AG09309 (cell line): Measurements from ENCODE around the gene MDGA2.
"Not testable (repeated sequence)": the region's sequence is repeated elsewhere in the genome, so short reads cannot be mapped to it uniquely, and the experiment has no call there.

Experiments used
- DNase-seq: peaks from one replicate; pipeline ENCODE4 v3.0.0-alpha.2; 2010; ENCODE audit warnings: low read depth
- H3K4me3 ChIP-seq: 2 replicates; pipeline ENCODE4 v1.5.1; 2011; ENCODE audit warnings: mild to moderate bottlenecking, low read depth, low read length, moderate library complexity; ENCODE audit not compliant: control insufficient read depth
- CTCF ChIP-seq: IDR thresholded peaks from 2 replicates; pipeline ENCODE4 v1.5.1; 2011; ENCODE audit warnings: mild to moderate bottlenecking, low read depth, low read length, inconsistent platforms; ENCODE audit not compliant: insufficient read depth, control insufficient read depth; ENCODE audit errors: missing control alignments

MDGA2 gene

GRCh38 chr14:47208434-47208833, 467.0 kb downstream of the MDGA2 start:
- DNase-seq: no peak
- no peak for TF ChIP-seq CTCF
- no peak overlapping the region for H3K4me3 ChIP-seq

- no peak for TF ChIP-seq CTCF
- no peak overlapping the region for H3K4me3 ChIP-seq
- DNase-seq: no peak
These were observed 467.8 kb downstream of the MDGA2 start for GRCh38 chr14:47207617-47208016.

- no peak for DNase-seq
- H3K4me3 ChIP-seq: no peak overlapping the region
- no peak for TF ChIP-seq CTCF
These were observed 474.7 kb downstream of the MDGA2 start for GRCh38 chr14:47200740-47201139.

GRCh38 chr14:47195582-47195981, 479.8 kb downstream of the MDGA2 start:
- TF ChIP-seq CTCF: no peak
- DNase-seq: no peak
- no peak overlapping the region for H3K4me3 ChIP-seq

GRCh38 chr14:47194055-47194454, 481.4 kb downstream of the MDGA2 start:
- no peak for DNase-seq
- no peak overlapping the region for H3K4me3 ChIP-seq
- no peak for TF ChIP-seq CTCF

GRCh38 chr14:47192203-47192602, 483.2 kb downstream of the MDGA2 start:
- H3K4me3 ChIP-seq, DNase-seq: not testable (repeated sequence)

GRCh38 chr14:47191700-47192099, 483.7 kb downstream of the MDGA2 start:
- no peak for DNase-seq
- H3K4me3 ChIP-seq: no peak overlapping the region
- TF ChIP-seq CTCF: no peak

GRCh38 chr14:47189911-47190484, 485.4 kb downstream of the MDGA2 start:
- no peak overlapping the region for H3K4me3 ChIP-seq
- no peak for TF ChIP-seq CTCF
- no peak for DNase-seq
